GM12892 (cell line): ENCODE data around the gene TBPL1.

Experiments used
- POLR2A ChIP-seq: IDR thresholded peaks from 2 replicates; pipeline ENCODE4 v1.6.1; 2011; ENCODE audit warnings: low read depth, low read length, control low read depth
- POLR2AphosphoS5 ChIP-seq: IDR thresholded peaks from 2 replicates; pipeline ENCODE4 v1.6.1; 2011; ENCODE audit warnings: low read depth, low read length, control low read depth
- TAF1 ChIP-seq: IDR thresholded peaks from 2 replicates; pipeline ENCODE4 v1.6.1; 2011; ENCODE audit warnings: low read depth, mild to moderate bottlenecking, control low read depth, low read length, borderline replicate concordance

DNA sequence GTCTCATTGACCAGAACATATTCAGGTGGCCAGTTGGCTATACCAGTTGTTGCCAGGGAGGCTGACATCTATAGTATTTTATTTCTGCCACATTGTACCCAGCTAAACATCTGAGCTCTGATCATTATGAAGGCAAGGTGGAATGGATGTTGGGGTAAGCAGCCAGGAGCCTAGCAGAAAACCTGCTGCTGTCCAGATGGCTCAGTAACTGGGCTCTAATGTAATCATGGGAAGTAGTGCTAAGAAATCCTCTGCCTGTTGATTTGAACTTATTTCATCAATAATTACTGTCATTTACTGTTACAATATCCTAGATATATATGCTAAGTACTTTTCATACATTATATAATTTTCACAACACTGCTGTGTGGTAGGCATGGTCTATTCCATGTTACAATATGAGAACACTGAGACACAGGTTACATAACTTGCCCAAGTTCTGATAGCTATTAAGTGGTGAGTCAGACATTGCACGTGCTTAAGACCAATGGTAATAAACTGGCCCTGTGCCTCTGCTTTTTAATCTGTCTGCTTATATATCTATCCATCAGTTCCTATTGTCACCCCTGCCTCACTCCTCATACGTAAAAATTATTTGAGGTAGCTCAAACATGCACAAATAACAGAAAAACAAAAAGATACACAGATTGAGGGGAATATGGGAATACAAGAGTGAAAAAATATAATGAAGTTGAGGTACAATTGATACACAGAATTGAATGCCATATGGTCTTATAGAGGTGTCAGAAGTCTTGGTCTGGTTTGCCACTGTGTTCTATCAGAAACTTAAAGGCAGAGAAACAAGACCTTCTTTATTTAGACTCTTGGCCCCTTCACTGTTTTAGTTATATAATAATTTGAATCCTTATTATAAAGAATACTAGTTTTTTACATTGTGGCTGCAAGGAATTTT is 25.2 kb downstream of the TBPL1 start:
- TF ChIP-seq POLR2A (no peak), POLR2AphosphoS5 (no peak), TAF1 (no peak)
